Endothelial cell (in vitro differentiated cells): ENCODE measurements around the gene GLE1. TPM values are rescaled to one million over a fixed set of nuclear protein-coding genes. Genes with fewer than 3 reads are reported as not detected.

Experiments
- DNase-seq: peaks from one replicate; pipeline ENCODE4 v3.0.0; 2021; ENCODE audit warnings: low spot score
- H3K27ac Mint-ChIP-seq: one replicate; pipeline ENCODE4 v1.8.0; 2021; ENCODE audit warnings: mixed read lengths, inconsistent platforms; ENCODE audit not compliant: unreplicated experiment
- H3K27me3 Mint-ChIP-seq: one replicate; pipeline ENCODE4 v1.8.0; 2021; ENCODE audit warnings: mild to moderate bottlenecking, moderate library complexity, mixed read lengths, inconsistent platforms; ENCODE audit not compliant: unreplicated experiment
- H3K36me3 Mint-ChIP-seq: one replicate; pipeline ENCODE4 v1.8.0; 2021; ENCODE audit warnings: mild to moderate bottlenecking, low read depth, mixed read lengths, inconsistent platforms; ENCODE audit not compliant: unreplicated experiment
- H3K4me1 Mint-ChIP-seq: one replicate; pipeline ENCODE4 v1.8.0; 2021; ENCODE audit warnings: mild to moderate bottlenecking, mixed read lengths, inconsistent platforms; ENCODE audit not compliant: unreplicated experiment
- H3K4me3 Mint-ChIP-seq: one replicate; pipeline ENCODE4 v1.8.0; 2021; ENCODE audit warnings: mild to moderate bottlenecking, mixed read lengths, inconsistent platforms; ENCODE audit not compliant: unreplicated experiment
- H3K9me3 Mint-ChIP-seq: one replicate; pipeline ENCODE4 v1.8.0; 2021; ENCODE audit warnings: mixed read lengths, inconsistent platforms; ENCODE audit not compliant: unreplicated experiment
- CTCF ChIP-seq: fragments of 200-600 bp; sonication (generic); IDR thresholded peaks from one replicate; pipeline ENCODE4 v1.5.0; 2021; ENCODE audit warnings: antibody characterized with exemption; ENCODE audit not compliant: unreplicated experiment
- total RNA-seq: library from RNA; stranded (reverse); fragmentation: NEBNext Ultra II Directional; extraction: Animal tissue kit (Norgen Biotek cat#: 25700); gene quantifications from one replicate; pipeline ENCODE4 v1.2.1, GENCODE V29; 2021; ENCODE audit not compliant: unreplicated experiment

GLE1 gene
- total RNA-seq, 1 donor from 2014 or later = 17.5 TPM

GRCh38 chr9:128532581-128532980 lies 28.1 kb downstream of the GLE1 start:
- Mint-ChIP-seq H3K27ac (no peak overlapping the region), H3K36me3 (peaks cover 30% of the 10 kb centered on the region), H3K9me3 (no peaks in the 10 kb centered on the region), H3K27me3 (no peaks in the 10 kb centered on the region), H3K4me3 (no peak overlapping the region), H3K4me1 (peaks cover 11% of the 10 kb centered on the region)
- no peak for TF ChIP-seq CTCF
- DNase-seq = no peak

DNA sequence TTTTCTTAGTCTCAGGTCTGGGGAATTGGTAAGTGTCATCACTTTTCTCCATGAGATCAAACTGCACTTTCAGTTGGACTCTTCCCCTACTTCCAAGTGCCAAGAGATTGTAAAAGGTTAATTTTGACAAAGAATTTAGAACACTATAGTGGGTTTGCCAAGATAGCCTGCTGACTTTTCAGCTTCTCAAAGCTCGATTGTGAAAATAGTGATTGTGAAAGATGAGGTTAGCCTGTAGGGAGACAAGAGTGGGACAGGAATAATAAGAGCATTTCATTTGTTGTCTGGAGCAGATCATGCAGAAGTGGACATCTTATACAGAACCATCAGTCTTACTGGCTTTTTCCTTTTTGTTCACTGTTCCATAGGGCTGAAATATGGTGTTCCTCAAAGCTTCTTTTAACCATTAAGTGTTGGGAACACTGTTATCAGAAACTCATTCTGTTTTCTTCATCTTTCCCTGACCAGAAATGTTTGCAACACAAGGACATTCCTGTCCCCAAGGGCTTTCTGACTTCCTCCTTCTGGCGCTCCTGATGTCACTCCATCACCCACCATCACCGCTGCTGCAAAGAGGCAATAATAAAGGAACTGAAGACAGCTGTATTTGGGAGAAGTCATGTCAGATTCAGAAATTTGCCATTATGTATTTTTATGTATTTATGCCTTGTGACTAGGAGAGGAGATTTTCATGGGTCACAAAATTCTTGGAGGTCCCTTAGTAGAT lies 36.3 kb downstream of the GLE1 start:
- DNase-seq = no peak
- TF ChIP-seq CTCF = no peak
- H3K4me3 Mint-ChIP-seq = no peak overlapping the region
- H3K27me3 Mint-ChIP-seq = no peaks in the 10 kb centered on the region
- H3K9me3 Mint-ChIP-seq = no peaks in the 10 kb centered on the region
- H3K36me3 Mint-ChIP-seq = peaks cover 22% of the 10 kb centered on the region
- no peak overlapping the region for H3K27ac Mint-ChIP-seq
- H3K4me1 Mint-ChIP-seq = no peaks in the 10 kb centered on the region

DNA sequence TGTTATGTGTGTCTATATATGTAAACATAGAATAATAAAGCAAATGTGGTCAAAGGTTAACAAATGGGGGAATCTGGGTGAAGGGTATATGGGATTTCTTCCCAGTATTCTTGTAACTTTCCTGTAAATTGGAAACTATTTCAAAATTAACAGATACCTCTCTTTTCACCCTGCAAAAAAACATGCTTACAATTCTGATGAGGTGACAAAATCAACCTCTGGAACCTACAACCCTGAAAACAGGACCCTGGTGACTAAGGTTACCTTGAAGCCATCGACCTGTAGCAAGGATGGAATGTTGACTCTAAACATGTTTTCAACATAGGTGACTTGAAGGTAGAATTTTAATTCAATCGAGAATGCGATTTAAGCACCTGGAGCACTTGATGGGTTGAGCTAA lies 42.0 kb downstream of the GLE1 start:
- H3K9me3 Mint-ChIP-seq = no peaks in the 10 kb centered on the region
- TF ChIP-seq CTCF = no peak
- H3K4me3 Mint-ChIP-seq = no peak overlapping the region
- peaks cover 12% of the 10 kb centered on the region for H3K4me1 Mint-ChIP-seq
- H3K36me3 Mint-ChIP-seq = peaks cover 8% of the 10 kb centered on the region
- no peak for DNase-seq
- no peak overlapping the region for H3K27ac Mint-ChIP-seq
- H3K27me3 Mint-ChIP-seq = peaks cover 3% of the 10 kb centered on the region

DNA sequence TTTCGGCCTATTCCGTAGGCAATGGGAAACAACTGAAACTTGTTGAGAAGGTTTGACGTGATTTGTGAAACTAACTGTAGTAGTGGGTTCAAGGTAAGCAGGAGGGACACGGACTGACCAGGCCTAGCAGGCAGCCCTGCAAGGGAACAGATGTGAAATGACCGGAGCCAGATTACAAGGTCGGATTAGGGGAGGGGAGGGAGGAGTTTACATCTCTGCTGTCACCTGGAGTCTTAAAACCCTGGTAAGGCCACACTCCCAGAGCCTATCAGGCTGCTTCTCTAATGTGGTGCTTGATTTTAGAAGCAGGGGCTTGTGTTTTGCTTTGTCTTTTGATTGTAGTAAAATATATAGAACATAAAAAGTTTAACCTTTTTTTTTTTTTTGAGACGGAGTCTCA lies 44.4 kb downstream of the GLE1 start:
- Mint-ChIP-seq H3K36me3 (no peaks in the 10 kb centered on the region), H3K9me3 (no peaks in the 10 kb centered on the region), H3K27ac (no peak overlapping the region), H3K4me1 (peaks cover 16% of the 10 kb centered on the region), H3K27me3 (peaks cover 7% of the 10 kb centered on the region), H3K4me3 (no peak overlapping the region)
- TF ChIP-seq CTCF = no peak
- DNase-seq = no peak

- no peak for TF ChIP-seq CTCF
- H3K27ac Mint-ChIP-seq = peak overlapping the region; percentile 5
- no peak for DNase-seq
- peaks cover 7% of the 10 kb centered on the region for H3K27me3 Mint-ChIP-seq
- H3K9me3 Mint-ChIP-seq = no peaks in the 10 kb centered on the region
- H3K36me3 Mint-ChIP-seq = no peaks in the 10 kb centered on the region
- peaks cover 16% of the 10 kb centered on the region for H3K4me1 Mint-ChIP-seq
- H3K4me3 Mint-ChIP-seq = peak overlapping the region; percentile 56
These were observed 45.7 kb downstream of the GLE1 start for GRCh38 chr9:128550226-128550625.
